Nephron progenitor cell (in vitro differentiated cells): ENCODE data around the gene PAPPA2.

ENCODE experiments used
- DNase-seq: peaks from one replicate; pipeline ENCODE4 v3.0.0; 2021
- H3K27ac Mint-ChIP-seq: 2 replicates; pipeline ENCODE4 v1.8.0; 2021; ENCODE audit warnings: mild to moderate bottlenecking, moderate library complexity, mixed read lengths
- H3K27me3 Mint-ChIP-seq: 2 replicates; pipeline ENCODE4 v1.8.0; 2021; ENCODE audit warnings: mild to moderate bottlenecking, low read depth, mixed read lengths; ENCODE audit not compliant: poor library complexity
- H3K36me3 Mint-ChIP-seq: 2 replicates; pipeline ENCODE4 v1.8.0; 2021; ENCODE audit warnings: low read depth, mixed read lengths
- H3K4me1 Mint-ChIP-seq: 2 replicates; pipeline ENCODE4 v1.8.0; 2021; ENCODE audit warnings: mixed read lengths
- H3K4me3 Mint-ChIP-seq: 2 replicates; pipeline ENCODE4 v1.8.0; 2021; ENCODE audit warnings: mild to moderate bottlenecking, moderate library complexity, mixed read lengths
- H3K9me3 Mint-ChIP-seq: 2 replicates; pipeline ENCODE4 v1.8.0; 2021; ENCODE audit warnings: mild to moderate bottlenecking, moderate library complexity, mixed read lengths
- TF ChIP-seq, protein P1 (sequence below): fragments of 200-600 bp; sonication (generic); IDR thresholded peaks from 2 replicates; pipeline ENCODE4 v1.5.0; 2021; ENCODE audit warnings: antibody characterized with exemption

PAPPA2 gene

DNA sequence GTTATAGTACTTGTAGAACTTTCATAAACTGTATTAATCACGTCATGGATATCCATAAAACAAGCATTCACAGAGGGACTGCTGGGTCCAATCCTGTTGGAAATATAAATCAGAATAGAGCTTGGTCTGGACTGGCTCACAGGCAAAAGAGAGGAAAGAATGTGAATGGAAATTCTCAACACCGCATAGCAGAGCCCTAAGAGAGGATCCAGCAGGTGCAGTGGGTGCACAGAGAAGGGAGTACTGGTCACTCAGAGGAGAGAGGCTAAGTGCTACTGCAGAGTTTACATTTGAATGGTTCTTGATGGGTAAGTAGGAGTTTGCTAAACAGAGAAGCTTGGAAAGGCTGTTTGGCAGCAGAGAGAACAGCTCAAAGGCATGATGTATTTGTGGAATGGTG is 231.7 kb downstream of the PAPPA2 start:
- no peak overlapping the region for H3K4me3 Mint-ChIP-seq
- TF ChIP-seq, protein P1, sequence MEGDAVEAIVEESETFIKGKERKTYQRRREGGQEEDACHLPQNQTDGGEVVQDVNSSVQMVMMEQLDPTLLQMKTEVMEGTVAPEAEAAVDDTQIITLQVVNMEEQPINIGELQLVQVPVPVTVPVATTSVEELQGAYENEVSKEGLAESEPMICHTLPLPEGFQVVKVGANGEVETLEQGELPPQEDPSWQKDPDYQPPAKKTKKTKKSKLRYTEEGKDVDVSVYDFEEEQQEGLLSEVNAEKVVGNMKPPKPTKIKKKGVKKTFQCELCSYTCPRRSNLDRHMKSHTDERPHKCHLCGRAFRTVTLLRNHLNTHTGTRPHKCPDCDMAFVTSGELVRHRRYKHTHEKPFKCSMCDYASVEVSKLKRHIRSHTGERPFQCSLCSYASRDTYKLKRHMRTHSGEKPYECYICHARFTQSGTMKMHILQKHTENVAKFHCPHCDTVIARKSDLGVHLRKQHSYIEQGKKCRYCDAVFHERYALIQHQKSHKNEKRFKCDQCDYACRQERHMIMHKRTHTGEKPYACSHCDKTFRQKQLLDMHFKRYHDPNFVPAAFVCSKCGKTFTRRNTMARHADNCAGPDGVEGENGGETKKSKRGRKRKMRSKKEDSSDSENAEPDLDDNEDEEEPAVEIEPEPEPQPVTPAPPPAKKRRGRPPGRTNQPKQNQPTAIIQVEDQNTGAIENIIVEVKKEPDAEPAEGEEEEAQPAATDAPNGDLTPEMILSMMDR, result no peak
- H3K36me3 Mint-ChIP-seq, result no peaks in the 10 kb centered on the region
- H3K4me1 Mint-ChIP-seq, result peaks cover 65% of the 10 kb centered on the region
- H3K27ac Mint-ChIP-seq, result no peak overlapping the region
- no peaks in the 10 kb centered on the region for H3K9me3 Mint-ChIP-seq
- no peaks in the 10 kb centered on the region for H3K27me3 Mint-ChIP-seq
- no peak for DNase-seq

DNA sequence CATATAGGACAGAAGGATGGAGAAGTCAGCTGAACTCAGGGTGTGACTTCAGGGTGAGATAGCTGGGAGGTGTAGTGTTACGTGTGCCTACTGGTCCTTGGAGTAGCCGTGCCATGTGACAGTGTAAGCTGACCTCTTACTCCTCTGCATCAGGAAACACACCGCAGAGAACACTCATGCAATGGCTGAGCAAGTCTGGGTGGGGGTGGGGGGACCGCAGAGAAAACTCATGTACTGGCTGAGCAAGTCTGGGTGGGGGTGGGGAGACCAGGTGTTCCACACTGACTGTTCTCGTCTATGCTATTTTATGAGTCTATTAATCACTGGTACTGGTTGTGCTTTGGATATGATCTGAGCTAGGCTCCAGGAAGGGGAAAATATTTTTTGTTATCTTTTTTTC is 233.1 kb downstream of the PAPPA2 start:
- Mint-ChIP-seq H3K27me3 (no peaks in the 10 kb centered on the region), H3K27ac (no peak overlapping the region), H3K36me3 (no peaks in the 10 kb centered on the region), H3K4me1 (peaks cover 65% of the 10 kb centered on the region), H3K9me3 (no peaks in the 10 kb centered on the region), H3K4me3 (peak overlapping the region; percentile 59)
- DNase-seq, result peak; percentile 42
- TF ChIP-seq, protein P1, result no peak

DNA sequence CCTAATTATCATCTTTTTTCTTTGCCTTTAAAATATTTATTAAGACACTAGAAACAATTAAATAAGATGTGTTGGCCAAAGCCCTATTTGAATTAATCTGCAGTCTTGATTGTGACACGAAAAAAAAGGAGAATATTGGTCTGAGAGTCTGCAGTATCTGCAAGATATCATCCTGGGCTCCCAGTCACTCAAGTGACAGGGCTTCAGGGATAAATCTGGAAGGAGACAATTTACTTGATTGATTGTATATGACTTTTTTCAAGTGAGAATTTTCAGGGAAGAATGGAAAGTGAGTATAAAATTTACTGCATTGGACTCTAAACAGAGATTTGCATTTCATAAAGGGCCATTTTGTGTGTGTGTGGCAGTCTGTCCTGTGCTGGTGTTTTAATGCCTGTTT is 233.7 kb downstream of the PAPPA2 start:
- DNase-seq, result no peak
- Mint-ChIP-seq H3K4me1 (peaks cover 65% of the 10 kb centered on the region), H3K4me3 (peak overlapping the region; percentile 9), H3K9me3 (no peaks in the 10 kb centered on the region), H3K27ac (no peak overlapping the region), H3K27me3 (no peaks in the 10 kb centered on the region), H3K36me3 (no peaks in the 10 kb centered on the region)
- TF ChIP-seq, protein P1, result no peak

DNA sequence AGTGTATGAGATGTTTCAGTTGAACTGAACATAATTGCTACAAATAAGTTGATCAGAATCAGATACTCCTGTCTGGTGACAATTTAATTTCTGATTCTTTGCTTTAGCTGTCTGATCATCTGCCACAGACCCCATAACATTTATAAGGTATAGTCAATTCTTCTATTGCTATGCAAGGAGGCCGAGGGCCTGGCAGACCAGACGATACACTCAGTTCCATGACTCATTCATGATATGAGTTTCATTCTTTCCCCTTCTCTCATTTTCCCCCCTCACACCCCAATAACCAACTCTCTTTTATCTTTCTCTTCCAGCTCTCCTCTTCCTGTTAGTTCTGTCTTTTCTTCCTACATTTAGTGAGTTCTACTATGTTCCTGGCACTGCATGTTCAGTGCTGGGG is 236.8 kb downstream of the PAPPA2 start:
- H3K4me1 Mint-ChIP-seq, result peaks cover 48% of the 10 kb centered on the region
- H3K27ac Mint-ChIP-seq, result no peak overlapping the region
- no peaks in the 10 kb centered on the region for H3K36me3 Mint-ChIP-seq
- no peak overlapping the region for H3K4me3 Mint-ChIP-seq
- no peak for DNase-seq
- H3K27me3 Mint-ChIP-seq, result peaks cover 4% of the 10 kb centered on the region
- no peaks in the 10 kb centered on the region for H3K9me3 Mint-ChIP-seq
- TF ChIP-seq, protein P1, result no peak

DNA sequence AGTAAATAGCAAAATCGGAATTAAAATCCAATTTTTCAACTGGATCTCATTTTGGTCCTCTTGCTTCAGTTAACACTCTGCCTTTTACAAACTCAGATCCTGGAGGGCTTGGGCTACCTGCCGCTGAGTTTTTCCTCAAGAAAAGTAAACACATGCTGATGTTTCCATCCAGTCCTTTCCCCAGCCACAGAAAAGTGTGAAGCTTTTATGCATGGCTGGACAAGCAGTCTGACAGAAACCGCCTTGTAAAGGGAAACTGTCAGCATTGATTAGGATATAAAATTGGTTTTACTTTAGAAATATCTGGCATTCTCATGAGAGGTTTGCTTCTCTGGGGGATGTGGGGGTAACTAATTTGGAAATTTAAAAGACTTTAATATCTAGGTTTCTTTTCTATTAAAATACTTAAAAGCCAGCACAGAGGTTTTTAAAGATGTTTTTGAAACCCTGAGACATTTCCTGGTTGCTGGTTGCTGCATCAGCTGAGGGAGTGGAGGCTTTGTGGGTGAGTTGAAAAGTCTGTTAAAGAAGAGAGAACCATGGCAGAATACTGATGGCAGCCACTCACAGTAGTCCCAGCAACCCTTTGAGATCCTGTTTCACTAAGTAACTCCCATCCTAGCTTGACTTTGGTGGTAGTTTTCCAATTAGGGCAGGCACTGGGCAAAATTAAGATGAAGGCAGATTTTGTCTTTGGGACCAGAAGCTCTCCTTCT is 238.3 kb downstream of the PAPPA2 start:
- TF ChIP-seq, protein P1, result no peak
- H3K36me3 Mint-ChIP-seq, result no peaks in the 10 kb centered on the region
- peak overlapping the region; percentile 94 for H3K27ac Mint-ChIP-seq
- H3K4me1 Mint-ChIP-seq, result peaks cover 33% of the 10 kb centered on the region
- DNase-seq, result no peak
- no peaks in the 10 kb centered on the region for H3K9me3 Mint-ChIP-seq
- no peak overlapping the region for H3K4me3 Mint-ChIP-seq
- peaks cover 10% of the 10 kb centered on the region for H3K27me3 Mint-ChIP-seq

DNA sequence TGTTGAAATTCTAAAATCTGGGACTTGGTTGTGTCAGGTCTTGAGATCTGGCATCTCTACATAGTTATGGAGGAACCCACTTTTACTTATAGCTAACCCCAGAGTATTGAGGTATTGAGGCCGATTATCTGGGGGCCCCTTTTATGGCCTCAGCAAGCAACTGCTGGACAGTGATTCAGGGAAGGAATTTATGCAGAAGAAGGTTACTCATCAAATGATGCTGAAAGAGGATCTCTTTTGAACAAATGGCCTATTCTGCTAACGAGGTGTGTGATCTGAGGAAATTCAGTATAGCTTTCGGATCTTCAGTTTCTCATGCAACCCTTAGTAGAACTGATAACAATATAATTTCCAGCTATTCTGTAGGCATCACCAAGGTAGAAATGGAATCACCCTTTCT is 239.9 kb downstream of the PAPPA2 start:
- no peaks in the 10 kb centered on the region for H3K9me3 Mint-ChIP-seq
- no peak for DNase-seq
- peaks cover 10% of the 10 kb centered on the region for H3K27me3 Mint-ChIP-seq
- peaks cover 30% of the 10 kb centered on the region for H3K4me1 Mint-ChIP-seq
- no peak overlapping the region for H3K4me3 Mint-ChIP-seq
- TF ChIP-seq, protein P1, result no peak
- no peaks in the 10 kb centered on the region for H3K36me3 Mint-ChIP-seq
- no peak overlapping the region for H3K27ac Mint-ChIP-seq
